ENCODE results near the gene ORC2.
A peak's percentile ranks its signal among the peaks of the same experiment; 100 is the strongest.
"Not testable (repeated sequence)": the region's sequence is repeated elsewhere in the genome, so short reads cannot be mapped to it uniquely, and the experiment has no call there.

ORC2 gene

DNA sequence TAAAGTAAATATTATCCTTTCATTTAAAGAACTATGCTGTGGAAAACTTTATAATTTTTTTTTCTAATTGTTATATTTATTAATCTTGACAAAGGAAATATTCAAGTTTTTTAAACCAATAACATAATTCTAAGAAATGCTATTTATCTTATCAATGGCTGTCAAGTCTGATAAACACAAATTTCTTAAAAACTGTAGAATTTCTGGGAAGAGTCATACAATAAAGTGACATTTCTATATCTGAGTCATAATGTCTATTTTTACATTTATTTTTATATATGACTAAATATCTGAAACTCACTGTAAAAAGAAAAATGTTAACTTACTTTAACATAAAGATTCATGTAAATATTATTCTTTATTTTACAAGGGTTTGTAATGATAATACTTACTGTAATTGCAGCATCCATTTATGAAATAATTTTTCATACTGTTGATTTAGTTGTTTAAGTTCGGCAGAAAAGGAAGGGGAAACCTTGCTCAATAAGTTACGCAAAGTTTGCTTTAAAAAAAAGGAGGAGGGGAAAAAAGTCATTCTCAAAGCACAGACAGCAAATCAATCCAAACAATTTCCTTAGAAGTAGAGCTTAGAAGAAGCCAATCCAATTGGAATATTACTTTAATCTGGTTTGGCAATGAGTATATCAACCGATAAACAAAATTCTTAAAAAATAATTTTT, 32.4 kb downstream of the ORC2 start:
- no peak for DNase-seq

DNA sequence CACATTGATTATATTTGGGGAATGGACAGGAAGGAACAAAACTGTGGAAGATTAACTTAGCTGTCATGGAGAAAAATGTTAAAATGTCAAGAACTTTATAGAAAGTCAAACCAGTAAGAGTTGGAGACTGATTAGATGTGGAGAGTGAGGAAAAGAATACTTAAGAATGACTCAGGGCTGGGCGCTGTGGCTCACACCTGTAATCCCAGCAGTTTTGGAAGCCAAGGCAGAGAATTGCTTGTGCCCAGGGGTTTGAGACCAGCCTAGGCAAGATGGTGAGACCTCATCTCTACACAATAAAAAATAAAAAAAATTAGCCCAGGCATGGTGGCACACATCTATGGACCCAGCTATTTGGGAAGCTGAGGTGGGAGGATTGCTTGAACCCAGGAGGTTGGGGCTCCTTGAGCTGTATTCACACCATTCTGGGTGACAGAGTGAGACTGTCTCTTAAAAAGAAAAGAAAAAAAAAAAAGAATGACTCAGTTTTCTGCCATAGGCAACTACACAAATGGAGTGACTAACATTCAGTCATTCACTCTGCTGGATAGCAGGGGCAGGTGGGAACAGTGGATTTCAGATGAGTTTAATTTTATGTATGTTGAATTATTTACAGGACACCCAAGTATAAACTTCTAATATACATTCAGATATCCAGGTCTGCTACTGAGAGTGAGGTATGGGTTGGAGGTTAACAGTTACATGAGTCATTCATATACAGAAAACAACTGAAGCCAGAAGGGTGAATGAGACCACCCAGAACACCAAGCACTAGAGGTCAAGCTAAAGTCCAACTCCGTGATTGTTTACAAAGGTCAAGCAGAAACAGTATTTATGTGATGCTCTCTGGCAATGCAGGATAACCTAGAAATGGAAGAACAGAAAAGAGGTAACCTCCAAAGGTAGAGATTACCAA, 33.9 kb downstream of the ORC2 start:
- no peak for DNase-seq

DNA sequence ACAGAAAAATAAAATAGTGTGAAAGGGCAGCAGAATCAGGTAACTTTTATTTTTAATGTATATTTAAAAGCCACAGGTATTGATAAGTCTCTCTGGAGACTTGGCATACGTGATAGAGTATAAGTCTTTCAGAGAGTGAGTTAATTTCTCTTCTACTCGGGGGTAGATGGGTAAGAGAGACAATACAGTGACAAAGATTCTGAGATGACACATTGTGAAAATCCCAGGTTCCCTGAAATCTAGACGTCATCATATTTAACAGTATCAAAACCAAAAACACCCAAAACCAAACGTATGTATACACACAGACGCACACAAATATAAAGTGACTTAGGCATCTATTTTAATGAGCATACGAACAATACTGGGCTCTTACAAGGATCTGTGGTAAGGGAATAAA, 41.0 kb downstream of the ORC2 start:
- DNase-seq, result no peak

DNA sequence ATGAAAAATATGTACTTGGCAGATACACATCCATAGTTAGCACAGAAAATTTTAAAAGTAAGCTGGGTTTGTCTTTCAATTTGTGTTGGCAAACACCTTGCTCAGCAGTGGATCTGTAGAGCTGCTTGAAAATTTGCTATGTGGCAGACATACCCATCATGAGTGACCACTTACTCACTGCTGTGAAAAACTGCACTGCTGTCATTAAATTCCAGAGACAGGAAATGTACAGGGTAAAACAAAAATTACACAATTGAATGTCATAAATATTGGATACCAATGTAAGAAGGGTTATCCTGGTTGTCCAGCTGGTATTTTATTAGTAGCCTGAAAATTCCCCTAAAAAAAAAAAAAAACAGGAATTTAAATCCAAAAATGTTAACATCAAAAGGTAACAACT, 49.8 kb downstream of the ORC2 start:
- DNase-seq, result no peak

DNA sequence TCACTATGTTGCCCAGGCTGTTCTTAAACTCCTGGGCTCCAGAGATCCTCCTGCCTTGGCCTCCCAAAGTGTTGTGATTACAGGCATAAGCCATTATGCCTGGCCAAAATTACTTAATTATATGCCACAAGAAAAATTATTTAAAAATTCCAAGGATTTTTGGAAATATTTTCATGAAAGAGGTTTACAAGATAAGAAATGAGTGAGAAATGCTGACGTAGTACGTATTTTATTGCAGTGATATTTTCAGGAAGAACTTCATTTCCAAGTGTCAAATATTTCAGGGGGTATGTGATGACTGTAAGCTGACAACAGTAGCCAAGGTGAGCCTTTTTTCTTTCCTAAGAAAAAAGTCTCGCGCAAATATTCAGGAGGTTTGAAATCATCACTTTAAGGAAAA, 53.5 kb downstream of the ORC2 start:
- no peak for DNase-seq

DNA sequence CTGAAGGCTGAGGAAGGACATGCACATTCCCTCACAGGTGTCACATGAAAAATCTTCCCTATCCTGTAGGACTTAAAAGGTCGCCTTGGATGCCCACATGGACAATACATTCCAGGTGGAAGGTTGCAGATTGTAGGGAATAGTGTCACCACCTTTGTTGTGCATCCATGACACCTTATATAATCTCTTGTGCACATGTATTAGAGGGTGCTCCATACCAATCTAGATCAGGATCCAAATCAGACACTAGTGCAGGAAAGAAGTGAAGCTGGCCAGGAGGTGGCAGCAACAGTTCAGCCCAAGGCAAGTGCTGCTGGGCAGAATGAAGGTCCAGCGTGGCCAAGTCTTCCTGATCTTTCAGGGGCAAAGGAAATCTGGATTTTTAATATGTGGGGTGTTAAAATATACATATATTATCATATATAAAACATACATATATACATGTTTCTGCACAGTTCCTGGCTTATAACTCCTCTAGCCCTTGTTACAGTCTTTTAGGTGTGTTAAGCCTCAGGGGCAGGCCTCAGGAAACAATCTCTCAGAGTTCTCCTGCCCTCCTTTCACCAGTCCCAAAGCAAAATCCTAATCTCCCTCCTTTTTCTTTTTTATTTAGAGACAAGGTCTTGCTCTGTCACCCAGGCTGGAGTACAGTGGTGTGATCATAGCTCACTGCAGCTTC, 57.7 kb downstream of the ORC2 start:
- DNase-seq, result peak; percentile 16

DNA sequence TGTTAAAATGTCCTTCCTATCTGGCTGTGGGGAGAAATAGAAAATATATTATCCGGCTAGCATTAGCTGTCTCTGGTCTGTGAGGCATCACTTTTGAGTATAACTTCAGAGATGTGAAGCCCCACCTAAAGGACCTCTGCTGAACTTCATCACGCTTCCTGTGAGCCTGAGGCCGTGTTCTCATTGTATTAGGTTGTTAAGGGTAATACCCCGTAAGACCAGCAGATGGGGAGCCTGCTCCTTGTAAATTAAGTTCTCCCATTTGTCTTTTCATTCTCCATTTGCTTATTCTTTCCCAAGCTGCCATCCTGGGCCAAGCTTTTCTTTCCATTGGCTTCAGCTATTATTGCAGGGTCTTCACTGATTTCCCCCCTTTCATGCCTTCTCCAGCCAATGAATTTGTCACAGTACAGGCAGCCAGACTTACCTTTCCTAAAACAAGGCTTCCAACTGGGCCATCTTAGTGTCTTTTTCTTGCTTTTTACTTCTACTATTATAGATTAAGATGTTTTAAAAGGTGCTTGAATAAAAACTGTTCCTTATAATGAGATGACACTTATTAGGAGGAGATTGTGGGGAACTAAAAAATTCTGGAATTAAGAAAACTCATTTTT, 61.9 kb downstream of the ORC2 start:
- DNase-seq, result peak; percentile 45

DNA sequence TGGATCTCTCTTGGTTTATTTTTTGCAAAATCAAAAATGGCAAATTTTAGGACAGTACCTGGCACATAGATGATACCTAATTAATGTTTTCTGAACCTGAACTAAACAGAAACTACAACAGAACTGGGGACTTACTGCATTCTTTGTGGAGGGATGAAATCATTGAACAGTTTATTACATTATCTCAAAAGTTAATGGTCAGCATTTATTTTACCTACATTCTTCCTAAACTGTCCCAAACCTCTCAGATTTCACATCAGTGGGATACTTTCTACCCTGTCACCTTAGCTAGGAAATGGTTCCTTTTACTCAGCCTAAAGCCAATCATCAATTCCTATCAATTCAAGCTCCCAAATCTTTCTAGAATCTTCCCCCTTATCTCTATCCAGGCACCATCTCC, 64.0 kb downstream of the ORC2 start:
- no peak for DNase-seq

DNA sequence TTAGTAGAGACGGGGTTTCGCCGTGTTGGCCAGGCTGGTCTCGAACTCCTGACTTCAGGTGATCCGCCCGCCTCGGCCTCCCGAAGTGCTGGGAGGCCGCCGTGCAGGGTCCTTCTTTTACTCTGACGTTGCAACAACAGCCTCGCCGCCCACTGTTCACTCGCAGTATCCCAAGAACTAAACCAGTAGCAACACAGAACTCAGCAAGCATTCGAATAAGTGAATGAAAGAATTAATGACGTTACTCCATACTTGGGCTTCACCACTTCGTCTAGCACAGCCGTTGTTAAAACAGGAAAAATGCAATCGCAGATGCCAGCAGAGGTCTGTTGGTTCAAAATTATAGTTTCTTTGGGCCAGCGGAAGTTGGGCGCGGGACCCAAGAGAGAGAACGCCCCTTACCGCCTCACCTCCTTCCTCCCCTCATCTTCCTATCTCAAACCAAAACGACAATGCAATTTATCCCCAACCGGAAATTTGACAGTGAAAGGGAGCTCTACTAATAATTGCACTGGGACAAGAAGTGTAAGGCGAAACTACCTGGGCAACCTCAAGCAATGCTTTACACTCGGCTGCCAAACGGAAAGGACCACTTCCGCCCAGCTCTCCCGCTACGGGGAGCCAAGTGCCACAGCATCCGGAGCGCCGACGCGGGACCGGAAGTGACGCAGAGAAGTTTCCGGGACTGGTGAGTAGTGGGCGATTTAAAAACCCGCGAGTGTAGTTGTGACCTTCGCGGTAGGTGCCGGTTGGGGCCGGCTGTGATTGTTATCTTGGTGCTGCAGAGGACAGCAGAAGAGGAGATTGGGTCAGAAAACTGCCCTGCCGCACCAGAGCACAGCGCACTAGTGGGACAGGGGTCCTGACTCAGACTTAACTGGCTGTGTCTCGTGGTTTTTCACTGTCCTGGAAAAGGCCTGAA, 74.5 kb downstream of the ORC2 start, which contains the start of the genes NIF3L1 and PPIL3:
NIF3L1 (plus strand) TSS at position 668 of the 922 bp plus-strand sequence. CDS start 2,573 bp downstream, outside the sequence.
PPIL3 (minus strand) TSS at position 374 of the 922 bp plus-strand sequence. CDS start 1,462 bp downstream, outside the sequence.
- peak; percentile 95 for DNase-seq

DNA sequence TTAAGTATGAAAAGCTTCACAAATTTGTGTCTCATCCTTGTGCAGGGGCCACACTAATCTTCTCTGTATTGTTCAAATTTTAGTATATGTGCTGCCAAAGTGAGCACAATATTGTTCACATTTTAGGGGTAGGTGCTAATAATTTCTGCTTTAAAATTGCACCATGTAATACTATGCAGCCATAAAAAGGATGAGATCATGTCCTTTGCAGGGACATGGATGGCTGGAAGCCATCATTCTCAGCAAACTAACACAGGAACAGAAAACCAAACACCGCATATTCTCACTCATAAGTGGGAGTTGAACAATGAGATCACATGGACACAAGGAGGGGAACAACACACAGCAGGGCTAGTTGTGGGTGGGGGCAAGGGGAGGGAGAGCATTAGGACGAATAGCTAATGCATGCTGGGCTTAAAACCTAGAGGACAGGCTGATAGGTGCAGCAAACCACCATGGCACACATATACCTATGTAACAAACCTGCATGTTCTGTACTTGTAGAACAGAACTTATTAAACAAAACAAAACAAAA, 81.7 kb downstream of the ORC2 start:
- DNase-seq, result not testable (repeated sequence)

DNA sequence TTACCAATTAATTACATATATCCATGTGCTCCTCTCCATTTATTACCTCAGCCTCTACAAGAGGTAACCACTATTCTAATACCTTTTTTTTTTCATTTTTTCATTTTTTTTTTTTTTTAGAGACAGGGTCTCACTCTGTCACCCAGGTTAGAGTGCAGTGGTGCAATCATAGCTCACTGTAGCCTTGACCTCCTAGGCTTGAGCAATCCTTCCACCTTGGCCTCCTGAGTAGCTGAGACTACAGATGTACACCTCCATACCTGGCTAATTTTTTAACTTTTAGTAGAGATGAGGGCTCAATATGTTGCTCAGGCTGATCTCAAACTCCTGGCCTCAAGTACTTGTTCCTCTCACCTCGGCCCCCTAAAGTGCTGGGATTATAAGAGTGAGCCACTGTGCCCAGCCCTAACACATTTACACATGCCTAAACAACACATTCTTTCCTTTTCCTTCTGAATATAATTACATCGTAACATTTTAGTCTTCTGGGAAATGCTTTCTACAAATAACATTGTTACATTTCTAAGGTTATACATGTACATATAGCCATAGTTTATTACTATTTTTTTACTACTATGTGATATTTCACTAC, 85.1 kb downstream of the ORC2 start:
- DNase-seq, result no peak

DNA sequence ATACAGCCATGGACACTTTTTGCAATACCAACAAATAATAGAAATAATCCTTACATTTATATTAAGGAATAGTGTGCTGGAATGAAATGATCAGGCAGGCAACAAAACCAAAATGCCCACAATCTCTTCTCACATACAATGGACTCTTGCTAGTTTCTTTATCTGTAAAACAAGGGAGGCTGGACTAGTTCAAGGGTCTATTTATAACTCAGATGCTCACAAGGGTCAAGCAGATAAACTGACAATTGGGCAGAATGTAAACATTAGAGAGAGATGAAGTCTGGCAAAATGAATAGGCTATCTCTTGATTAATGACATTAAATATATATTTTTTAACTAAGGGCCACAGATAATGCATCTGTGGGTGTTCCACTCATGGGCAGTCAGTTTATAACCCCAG, 86.0 kb downstream of the ORC2 start:
- DNase-seq, result no peak

DNA sequence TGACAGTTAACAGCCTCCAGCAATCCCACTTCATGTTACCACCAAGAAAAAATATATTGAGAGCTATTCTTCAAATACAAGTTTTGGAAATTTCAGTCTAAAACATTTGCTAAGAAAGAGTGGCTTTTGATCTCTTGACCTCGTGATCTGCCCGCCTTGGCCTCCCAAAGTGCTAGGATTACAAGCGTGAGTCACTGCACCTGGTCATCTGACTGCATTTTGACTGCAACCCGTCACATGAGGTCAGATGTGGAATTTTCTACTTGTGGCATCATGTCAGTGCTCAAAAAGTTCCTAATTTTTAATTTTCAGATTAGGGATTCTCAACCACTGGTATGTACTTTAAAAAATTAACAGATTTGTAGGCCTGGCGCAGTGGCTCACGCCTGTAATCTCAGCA, 89.9 kb downstream of the ORC2 start:
- no peak for DNase-seq

DNA sequence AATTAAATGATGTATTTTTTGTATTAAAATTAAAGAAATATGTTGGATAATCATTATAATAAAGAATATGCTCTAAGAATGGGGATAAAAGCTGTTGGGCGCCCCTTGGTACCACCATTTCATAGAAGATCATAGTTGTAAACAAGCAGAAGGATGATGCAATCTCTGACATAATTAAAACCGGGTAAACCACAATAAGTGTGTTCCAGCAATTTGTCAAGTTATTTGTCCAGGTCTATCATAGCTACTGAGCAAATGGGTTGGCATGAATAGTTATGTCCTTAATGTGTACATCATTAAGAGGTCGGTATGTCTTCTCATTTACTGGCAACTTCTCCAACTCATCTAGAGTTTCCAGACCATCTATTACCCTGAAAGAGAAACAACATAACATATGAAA, 92.3 kb downstream of the ORC2 start:
- no peak for DNase-seq

DNA sequence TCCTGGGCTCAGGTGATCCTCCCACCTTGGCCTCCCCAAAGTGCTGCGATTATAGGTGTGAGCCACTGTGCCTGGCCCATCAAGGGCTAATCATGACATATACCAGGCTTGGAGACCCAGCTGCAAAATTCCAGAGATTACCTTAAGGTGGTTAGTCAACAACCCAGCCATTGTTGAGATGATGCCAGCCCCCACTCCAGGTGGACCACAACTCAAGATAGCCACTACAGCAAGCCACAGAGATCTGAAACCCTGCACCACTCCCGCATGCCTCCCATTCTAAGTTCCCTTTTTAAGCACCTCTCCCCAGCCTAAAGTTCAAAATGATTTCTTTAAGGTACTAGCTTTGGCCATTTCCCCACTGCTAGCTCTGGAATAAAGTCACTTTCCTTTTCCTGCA, 94.4 kb downstream of the ORC2 start:
- no peak for DNase-seq

DNA sequence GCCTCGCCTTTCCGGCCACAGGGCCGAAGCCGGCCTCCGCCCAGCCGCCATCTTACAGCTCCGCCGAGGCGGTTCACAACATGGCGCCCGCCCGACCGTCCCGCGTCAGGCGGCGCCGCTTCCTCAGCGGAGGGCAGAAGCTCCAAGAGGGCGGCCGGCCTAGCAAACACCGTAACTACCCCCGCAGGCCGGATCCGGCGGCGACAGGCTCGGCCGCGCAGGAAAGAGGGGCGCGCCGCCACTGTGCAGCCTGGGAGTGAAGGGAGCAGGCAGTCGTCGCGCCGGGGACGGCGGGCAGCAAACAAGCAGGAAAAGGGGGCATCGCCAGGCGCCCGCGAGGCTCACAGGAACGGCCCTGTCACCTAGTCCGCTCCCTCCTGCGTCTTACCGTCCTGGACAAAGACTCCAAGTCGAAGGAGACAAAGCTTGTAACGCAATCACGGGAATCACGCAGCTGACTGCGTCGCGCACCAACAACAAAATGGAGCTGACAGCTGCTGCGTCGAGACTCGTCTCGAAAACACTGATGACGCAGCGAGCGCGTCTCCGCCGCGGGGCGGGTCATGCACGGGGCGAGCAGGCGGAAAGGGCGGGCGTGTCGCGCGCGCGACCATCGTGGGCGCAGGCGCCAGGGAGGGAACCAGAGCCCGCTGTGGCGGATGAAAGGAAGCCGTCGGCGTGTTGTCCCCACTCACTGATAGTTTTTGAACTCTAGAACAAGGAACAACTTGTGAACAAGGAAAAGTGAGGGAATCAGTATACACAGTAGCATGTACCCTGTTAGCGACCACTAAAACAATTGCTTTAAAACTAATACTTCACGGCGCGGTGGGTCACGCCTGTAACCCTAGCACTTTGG, 99.1 kb downstream of the ORC2 start, which contains the start of gene CLK1:
CLK1 (minus strand) TSS at position 483 of the 859 bp plus-strand sequence. CDS start 2,796 bp downstream, outside the sequence.
- DNase-seq, result peak; percentile 85

DNA sequence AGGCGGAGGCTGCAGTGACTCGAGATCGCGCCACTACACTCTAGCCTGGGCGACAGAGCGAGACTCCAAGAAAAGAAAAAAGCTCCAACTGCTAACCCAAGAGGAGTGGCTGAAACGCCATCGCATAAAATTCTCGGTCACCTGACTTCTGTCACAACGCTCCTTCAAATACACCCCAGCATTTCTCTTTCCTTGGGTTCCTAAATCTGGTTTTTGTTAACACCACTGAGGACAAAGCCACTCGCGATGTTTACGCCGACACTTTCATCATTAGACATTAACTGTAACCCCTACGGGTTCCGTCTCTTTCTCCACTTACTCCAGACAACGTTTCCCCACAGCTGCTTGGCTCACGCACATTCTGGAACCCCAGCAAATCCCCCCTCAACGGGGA, 99.7 kb downstream of the ORC2 start:
- DNase-seq, result no peak

DNA sequence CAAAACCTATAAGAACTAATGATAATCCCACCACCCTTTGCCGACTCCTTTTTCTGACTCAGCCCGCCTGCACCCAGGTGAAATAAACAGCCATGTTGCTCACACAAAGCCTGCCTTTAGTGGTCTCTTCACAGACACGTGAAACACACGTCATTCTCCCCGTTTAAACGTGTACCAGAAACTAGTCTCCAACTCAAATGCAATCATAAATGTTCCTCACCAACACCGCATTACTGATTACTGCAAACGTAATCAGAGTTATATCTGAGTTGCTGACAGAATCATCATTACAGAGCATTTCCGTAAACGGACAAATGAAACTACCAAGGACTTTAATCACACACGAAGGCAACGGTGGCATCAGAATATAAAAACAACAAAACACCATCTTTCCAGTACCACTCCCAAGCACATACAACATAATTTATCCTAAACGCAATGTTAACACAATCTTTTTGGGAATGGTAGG, 100.9 kb downstream of the ORC2 start:
- no peak for DNase-seq

DNA sequence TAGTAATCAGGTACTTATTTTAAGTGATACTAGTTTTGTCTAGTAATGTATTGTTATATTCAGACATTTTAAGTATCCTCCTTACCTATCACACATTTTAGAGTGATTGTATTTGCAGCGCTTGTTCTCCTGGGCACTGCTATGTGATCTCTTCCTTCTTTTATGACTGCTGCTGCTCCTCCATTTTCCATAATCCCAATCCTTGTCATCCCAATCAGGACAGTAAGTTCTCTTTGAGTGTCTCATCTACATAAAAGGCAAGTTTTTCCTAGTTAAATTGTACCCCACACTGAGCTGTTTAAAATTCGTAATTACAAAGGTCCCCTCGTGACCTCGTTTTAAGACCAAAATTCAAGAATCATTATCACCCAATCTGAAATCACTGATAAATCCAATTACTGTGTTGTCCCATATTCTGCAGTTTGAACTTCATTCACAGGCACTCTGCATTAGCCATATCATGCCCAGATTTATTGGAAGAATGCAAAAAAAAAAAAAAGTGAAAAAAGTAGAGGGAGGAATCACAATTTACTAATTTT, 101.8 kb downstream of the ORC2 start:
- DNase-seq, result no peak

Data from SHP77 treated with DMSO at 0.1 percent for 48 hours (cell line).